Endothelial cell of umbilical vein (primary cell): ENCODE data around the gene TEAD4. TPM values are rescaled to one million over a fixed set of nuclear protein-coding genes. Genes with fewer than 3 reads are reported as not detected.

Experiments used
- BruUV-seq: library from RNA; stranded (reverse); fragments of 400-500 nt; replicated peaks from 2 replicates; lab custom pipeline; 2021; lab: Mats Ljungman, UMichigan
- CTCF ChIA-PET: fragments of 300-600, 350-600 bp; sonication (Branson Sonifier 250); formaldehyde crosslinking; loops from one replicate; lab custom pipeline; 2021; ENCODE audit warnings: antibody characterized with exemption, inconsistent platforms; lab: Charles Lee
- POLR2A ChIA-PET: fragments of 300-600, 350-600 bp; sonication (Branson Sonifier 250); formaldehyde crosslinking; loops from one replicate; lab custom pipeline; 2021; ENCODE audit warnings: antibody characterized with exemption, inconsistent platforms; lab: Charles Lee
- DNase-seq: peaks from one replicate; pipeline ENCODE4 v3.0.0-alpha.2; 2011; ENCODE audit warnings: low read depth, low spot score
- FAIRE-seq: peaks from 2 replicates; lab custom pipeline; 2011; peaks lifted over from hg19 to GRCh38; lab: Jason Lieb, UNC
- H2AFZ ChIP-seq: 2 replicates; pipeline ENCODE4 v1.6.0; 2012; ENCODE audit warnings: low read depth, low read length, control low read depth, inconsistent platforms
- H3K27ac ChIP-seq: 2 replicates; pipeline ENCODE4 v1.5.1; 2011; ENCODE audit warnings: low read depth, mild to moderate bottlenecking, control low read depth, low read length, moderate library complexity; ENCODE audit not compliant: insufficient read depth
- H3K27me3 ChIP-seq, 2 experiments: 2 replicates each; pipeline versions ENCODE4 v1.6.0 to v1.6.1; 2011; ENCODE audit warnings: low read length in 2 of 2, mixed read lengths in 1 of 2; ENCODE audit not compliant: control insufficient read depth in 2 of 2, insufficient read depth in 2 of 2
- H3K36me3 ChIP-seq, 2 experiments: 2 replicates in 1 of 2; 3 replicates in 1 of 2; pipeline ENCODE4 v1.5.1; 2011; ENCODE audit warnings: low read length in 2 of 2, mild to moderate bottlenecking in 1 of 2, moderate library complexity in 1 of 2; ENCODE audit not compliant: control insufficient read depth in 2 of 2, insufficient read depth in 2 of 2; ENCODE audit errors: extremely low read depth in 1 of 2
- H3K4me1 ChIP-seq: 3 replicates; pipeline ENCODE4 v1.5.1; 2011; ENCODE audit warnings: mild to moderate bottlenecking, low read length; ENCODE audit not compliant: control insufficient read depth, insufficient read depth; ENCODE audit errors: extremely low read depth
- H3K4me2 ChIP-seq: 2 replicates; pipeline ENCODE4 v1.6.1; 2011; ENCODE audit warnings: low read length, control low read depth, mixed read lengths; ENCODE audit not compliant: insufficient read depth
- H3K4me3 ChIP-seq, 3 experiments: fragments of 200-600 bp in 1 of 3; sonication (generic), shearing (Covaris generic) in 1 of 3; replicated peaks in 1 of 3; 2 replicates each; pipeline ENCODE4 v1.5.1; 2011 to 2016; ENCODE audit warnings: control low read depth in 3 of 3, low read length in 3 of 3, mild to moderate bottlenecking in 2 of 3, inconsistent platforms in 1 of 3, low read depth in 1 of 3, moderate library complexity in 1 of 3; ENCODE audit not compliant: insufficient read depth in 1 of 3
- H3K79me2 ChIP-seq: 2 replicates; pipeline ENCODE4 v1.6.0; 2012; ENCODE audit warnings: low read length, inconsistent platforms; ENCODE audit not compliant: control insufficient read depth, insufficient read depth
- H3K9ac ChIP-seq: replicated peaks from 2 replicates; pipeline ENCODE3; 2011; ENCODE audit warnings: low read length, control low read depth; ENCODE audit not compliant: insufficient read depth; ENCODE audit errors: extremely low read depth
- H3K9me1 ChIP-seq: replicated peaks from 3 replicates; pipeline ENCODE4 v1.6.0; 2011; ENCODE audit warnings: mild to moderate bottlenecking, low read length; ENCODE audit not compliant: control insufficient read depth, insufficient read depth; ENCODE audit errors: extremely low read depth
- H3K9me3 ChIP-seq: replicated peaks from 2 replicates; pipeline ENCODE4 v1.5.1; 2012; ENCODE audit warnings: low read length, inconsistent platforms; ENCODE audit not compliant: control insufficient read depth, insufficient read depth
- H4K20me1 ChIP-seq: replicated peaks from 2 replicates; pipeline ENCODE3; 2011; ENCODE audit warnings: mild to moderate bottlenecking, low read length; ENCODE audit not compliant: control insufficient read depth, insufficient read depth; ENCODE audit errors: extremely low read depth
- CTCF ChIP-seq, 2 donors: IDR thresholded peaks; 1 replicate in 1 of 2; 2 replicates in 1 of 2; pipeline ENCODE4 v1.5.1; 2011; ENCODE audit warnings: low read length in 2 of 2, mild to moderate bottlenecking in 2 of 2, moderate library complexity in 2 of 2, control low read depth in 1 of 2, inconsistent platforms in 1 of 2, low read depth in 1 of 2; ENCODE audit not compliant: insufficient read depth in 1 of 2; ENCODE audit errors: extremely low read depth in 1 of 2
- EZH2 ChIP-seq: IDR thresholded peaks from 2 replicates; pipeline ENCODE4 v1.6.1; 2012; ENCODE audit warnings: borderline replicate concordance, low read depth, mild to moderate bottlenecking, moderate library complexity, low read length, inconsistent platforms; ENCODE audit not compliant: severe bottlenecking
- FOS ChIP-seq: IDR thresholded peaks from 2 replicates; pipeline ENCODE4 v1.6.1; 2011; ENCODE audit warnings: mild to moderate bottlenecking, low read length, moderate library complexity, borderline replicate concordance; ENCODE audit not compliant: insufficient read depth
- GATA2 ChIP-seq: IDR thresholded peaks from 2 replicates; pipeline ENCODE4 v1.7.0; 2011; ENCODE audit warnings: low read depth, mild to moderate bottlenecking, moderate library complexity, mixed read lengths, low read length; ENCODE audit not compliant: insufficient read length, insufficient read depth
- JUN ChIP-seq: IDR thresholded peaks from 2 replicates; pipeline ENCODE4 v1.6.1; 2011; ENCODE audit warnings: borderline replicate concordance, low read depth; ENCODE audit not compliant: insufficient read length, insufficient read depth
- MAX ChIP-seq: IDR thresholded peaks from 2 replicates; pipeline ENCODE4 v1.6.1; 2011; ENCODE audit not compliant: insufficient read depth, insufficient read length
- MYC ChIP-seq: IDR thresholded peaks from one replicate; pipeline ENCODE4 v1.6.1; 2011; ENCODE audit warnings: mild to moderate bottlenecking, low read depth, low read length
- POLR2A ChIP-seq: IDR thresholded peaks from 2 replicates; pipeline ENCODE4 v1.6.1; 2012; ENCODE audit warnings: low read depth, mild to moderate bottlenecking, control low read depth, low read length
- POLR2AphosphoS5 ChIP-seq: IDR thresholded peaks from 2 replicates; pipeline ENCODE4 v1.6.1; 2012; ENCODE audit warnings: low read depth, mild to moderate bottlenecking, control low read depth, low read length, moderate library complexity; ENCODE audit not compliant: insufficient read depth
- dilution Hi-C: fragments of 300-500 bp; cut with MboI; formaldehyde crosslinking; loops from one replicate; pipeline ENCODE4 v1.15.0; 2019; ENCODE audit warnings: low sequenced_read_pairs; ENCODE audit not compliant: extremely low pct_ligation_motif_present
- intact Hi-C: fragments of 100-400 bp; cut with micrococcal nuclease; formaldehyde crosslinking; loops from one replicate; pipeline ENCODE4 v1.10.0; 2022
- polyA plus RNA-seq, 4 experiments: library from polyadenylated mRNA; depleted of rRNA in 3 of 4; stranded (reverse) in 3 of 4; unstranded in 1 of 4; fragments of >200 nt; gene quantifications; 2 replicates each; pipeline versions ENCODE4 v1.2.1 to v1.2.3, GENCODE V29; 2011 to 2012; ENCODE audit warnings: missing spikeins in 1 of 4
- total RNA-seq: library from RNA; stranded (reverse); gene quantifications from 2 replicates; pipeline ENCODE4 v1.2.3, GENCODE V29; 2021

The TEAD4 gene
- total and polyA plus RNA-seq, 2 donors (not counting 3 experiments of a cell fraction or from before 2014, with no cell fraction given), result 34.4 to 46.0 TPM

- Histone ChIP-seq H3K27me3 (no peaks in the 10 kb centered on the region), H3K4me3 (peak overlapping the region in 1 of 3 experiments; percentile 55), H4K20me1 (no peaks in the 10 kb centered on the region), H3K27ac (no peak overlapping the region), H3K4me2 (peak overlapping the region; percentile 88), H3K36me3 (no peaks in the 10 kb centered on the region), H3K4me1 (peaks cover 48% of the 10 kb centered on the region), H3K9me3 (no peaks in the 10 kb centered on the region), H3K79me2 (peaks cover 51% of the 10 kb centered on the region), H2AFZ (no peak overlapping the region), H3K9me1 (no peaks in the 10 kb centered on the region), H3K9ac (no peak overlapping the region)
- CTCF ChIA-PET, result interaction anchor here (0.8 to 1.6 kb wide), 4 partner anchors 18 to 80 kb away, joined by 3 to 6 read pairs (median 4); no protein-coding TSS in a partner anchor
- POLR2A ChIA-PET, result no interaction called here
- TF ChIP-seq GATA2 (no peak), FOS (no peak), JUN (no peak), MYC (no peak), CTCF (IDR thresholded peaks at IDR 0.05; ENCODE audit: extremely low read depth in 1 of 2, insufficient read depth in 1 of 2, low read depth in 1 of 2, low read length in 2 of 2) (no peak), MAX (no peak), POLR2AphosphoS5 (no peak), EZH2 (no peak), POLR2A (no peak)
- DNase-seq (no peak), FAIRE-seq (peak; percentile 26)
- no TSS peak for BruUV-seq
- dilution Hi-C loops (no loop called here), intact Hi-C loops (loop anchor here (5.0 kb wide), 1 partner anchor 136 kb away; no protein-coding TSS in a partner anchor)
Observed at GRCh38 chr12:2961705-2962104, 2.5 kb downstream of the TEAD4 start.
